OCI-LY1 (cell line): ENCODE data around the gene ATP9B.

Experiments
- H2AFZ ChIP-seq: fragments of 200-600 bp; sonication (generic), shearing (Covaris generic); 2 replicates; pipeline ENCODE4 v1.6.0; 2014; ENCODE audit warnings: antibody characterized with exemption, mild to moderate bottlenecking, low read length
- H3F3A ChIP-seq: fragments of 200-600 bp; sonication (generic), shearing (Covaris generic); 2 replicates; pipeline ENCODE4 v1.6.0; 2014; ENCODE audit warnings: mild to moderate bottlenecking, antibody characterized with exemption, low read length, moderate library complexity; ENCODE audit not compliant: insufficient read depth
- H3K27ac ChIP-seq: fragments of 200-600 bp; sonication (generic); 2 replicates; pipeline ENCODE4 v1.5.1; 2014; ENCODE audit warnings: low read length, mixed run types, mild to moderate bottlenecking, low read depth; ENCODE audit not compliant: poor library complexity, severe bottlenecking
- H3K27me3 ChIP-seq: fragments of 200-600 bp; sonication (generic); 2 replicates; pipeline ENCODE4 v1.6.0; 2014; ENCODE audit warnings: antibody characterized with exemption, mild to moderate bottlenecking, low read length, moderate library complexity; ENCODE audit not compliant: insufficient read depth
- H3K36me3 ChIP-seq: fragments of 200-600 bp; sonication (generic); 2 replicates; pipeline ENCODE4 v1.6.1; 2014; ENCODE audit warnings: mild to moderate bottlenecking, antibody characterized with exemption, low read length, moderate library complexity, mixed read lengths; ENCODE audit not compliant: insufficient read depth
- H3K4me1 ChIP-seq: fragments of 200-600 bp; sonication (generic); 2 replicates; pipeline ENCODE4 v1.5.1; 2014; ENCODE audit warnings: mild to moderate bottlenecking, low read length, moderate library complexity; ENCODE audit not compliant: insufficient read depth, severe bottlenecking
- H3K4me2 ChIP-seq: fragments of 200-600 bp; sonication (generic), shearing (Covaris generic); 2 replicates; pipeline ENCODE4 v1.6.1; 2014; ENCODE audit warnings: low read length
- H3K4me3 ChIP-seq: fragments of 200-600 bp; sonication (generic); 2 replicates; pipeline ENCODE4 v1.5.1; 2014; ENCODE audit warnings: low read length, low read depth, mild to moderate bottlenecking, mixed read lengths; ENCODE audit not compliant: poor library complexity, severe bottlenecking
- H3K79me2 ChIP-seq: fragments of 200-600 bp; shearing (Covaris generic); 2 replicates; pipeline ENCODE4 v1.6.1; 2016; ENCODE audit warnings: mixed run types, low read length, mixed read lengths; ENCODE audit not compliant: insufficient read depth
- H3K9ac ChIP-seq: fragments of 200-600 bp; sonication (generic), shearing (Covaris generic); 2 replicates; pipeline ENCODE4 v1.6.1; 2014; ENCODE audit warnings: mild to moderate bottlenecking, low read length, mixed read lengths
- H3K9me2 ChIP-seq: fragments of 200-600 bp; sonication (generic), shearing (Covaris generic); 2 replicates; pipeline ENCODE4 v1.6.1; 2014; ENCODE audit warnings: low read depth, mild to moderate bottlenecking, low read length, mixed read lengths
- H3K9me3 ChIP-seq: fragments of 200-600 bp; shearing (Covaris generic); 2 replicates; pipeline ENCODE4 v1.6.1; 2014; ENCODE audit warnings: low read length, mixed read lengths
- H4K20me1 ChIP-seq: fragments of 200-600 bp; sonication (generic), shearing (Covaris generic); 2 replicates; pipeline ENCODE4 v1.6.0; 2016; ENCODE audit warnings: mild to moderate bottlenecking, low read length; ENCODE audit not compliant: insufficient read depth
- CTCF ChIP-seq: fragments of 200-600 bp; sonication (generic), shearing (Covaris generic); IDR thresholded peaks from 2 replicates; pipeline ENCODE4 v1.5.1; 2017; ENCODE audit warnings: mild to moderate bottlenecking, antibody characterized with exemption, low read length, moderate library complexity, mixed read lengths
- EZH2 ChIP-seq: fragments of 200-600 bp; sonication (generic), shearing (Covaris generic); IDR thresholded peaks from 2 replicates; pipeline ENCODE4 v1.8.0; 2017; ENCODE audit warnings: borderline replicate concordance, mixed run types, mild to moderate bottlenecking, antibody characterized with exemption, low read length, moderate library complexity, mixed read lengths

Gene ATP9B

GRCh38 chr18:79321625-79322405, 252.6 kb downstream of the ATP9B start:
- peaks cover 6% of the 10 kb centered on the region; the same call in 1 of the 2 replicates for H3K36me3 ChIP-seq
- H3K4me2 ChIP-seq = no peak overlapping the region
- H3F3A ChIP-seq = no peaks in the 10 kb centered on the region
- no peaks in the 10 kb centered on the region for H3K9me2 ChIP-seq
- TF ChIP-seq EZH2 (no peak), CTCF (no peak)
- no peak overlapping the region for H3K9ac ChIP-seq
- no peaks in the 10 kb centered on the region for H4K20me1 ChIP-seq
- no peak overlapping the region for H3K4me3 ChIP-seq
- H3K4me1 ChIP-seq = no peaks in the 10 kb centered on the region
- no peak overlapping the region for H3K27ac ChIP-seq
- H3K9me3 ChIP-seq = no peaks in the 10 kb centered on the region
- H3K27me3 ChIP-seq = no peaks in the 10 kb centered on the region
- no peak overlapping the region for H2AFZ ChIP-seq
- H3K79me2 ChIP-seq = no peaks in the 10 kb centered on the region

DNA sequence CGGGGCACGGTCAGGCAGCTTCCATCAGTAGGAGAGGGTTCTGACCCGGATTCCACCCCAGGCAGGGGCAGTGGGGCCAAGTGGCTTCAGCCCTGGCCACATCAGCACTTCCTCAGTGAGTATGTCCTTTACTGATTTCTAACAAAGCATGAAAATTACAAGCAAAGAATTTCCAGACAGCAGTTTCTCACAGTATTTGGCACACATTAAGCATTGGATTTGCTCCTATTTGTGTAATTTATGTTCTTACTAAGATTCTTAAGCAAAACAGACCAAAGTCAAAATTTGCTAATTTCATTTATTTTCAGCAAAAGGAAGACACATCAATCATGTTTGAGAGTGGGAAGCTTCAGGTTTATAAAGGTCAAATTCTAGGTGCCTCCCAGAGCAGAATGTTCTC, 253.2 kb downstream of the ATP9B start:
- Histone ChIP-seq H3K4me2 (no peak overlapping the region), H3K9me3 (no peaks in the 10 kb centered on the region), H3K27me3 (no peaks in the 10 kb centered on the region), H2AFZ (no peak overlapping the region), H3K9me2 (no peaks in the 10 kb centered on the region), H3K36me3 (peaks cover 6% of the 10 kb centered on the region; the same call in 1 of the 2 replicates), H3K9ac (no peak overlapping the region), H3K4me1 (no peaks in the 10 kb centered on the region), H4K20me1 (no peaks in the 10 kb centered on the region), H3K79me2 (no peaks in the 10 kb centered on the region), H3K4me3 (no peak overlapping the region), H3F3A (no peaks in the 10 kb centered on the region), H3K27ac (no peak overlapping the region)
- TF ChIP-seq CTCF (no peak), EZH2 (no peak)

DNA sequence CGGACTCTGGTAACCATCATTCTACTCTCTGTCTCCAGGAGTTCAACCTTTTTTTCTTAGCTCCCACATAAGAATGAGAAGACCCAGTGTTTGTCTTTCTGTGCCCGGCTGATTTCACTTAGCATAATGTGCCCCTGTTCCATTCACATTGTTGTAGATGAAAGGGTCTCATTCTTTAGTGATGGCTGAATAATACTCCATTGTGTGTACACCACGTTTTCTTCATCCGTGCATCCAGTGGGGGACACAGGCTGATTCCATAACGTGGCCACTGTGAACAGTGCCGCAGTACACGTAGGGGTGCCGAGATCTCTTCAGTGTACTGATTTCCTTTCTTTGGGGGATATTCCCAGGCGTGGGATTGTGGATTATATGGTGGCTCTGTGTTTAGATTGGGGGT, 254.3 kb downstream of the ATP9B start:
- TF ChIP-seq EZH2 = no peak
- Histone ChIP-seq H3K4me3 (no peak overlapping the region), H2AFZ (no peak overlapping the region), H3K27ac (no peak overlapping the region), H4K20me1 (no peaks in the 10 kb centered on the region), H3K27me3 (no peaks in the 10 kb centered on the region), H3K36me3 (peaks cover 6% of the 10 kb centered on the region; the same call in 1 of the 2 replicates), H3K9ac (no peak overlapping the region), H3K79me2 (no peaks in the 10 kb centered on the region), H3K9me2 (no peaks in the 10 kb centered on the region), H3K9me3 (no peaks in the 10 kb centered on the region), H3K4me1 (no peaks in the 10 kb centered on the region), H3K4me2 (no peak overlapping the region), H3F3A (no peaks in the 10 kb centered on the region)
